Hepatocyte (in vitro differentiated cells): ENCODE data around the gene EME2.

Source experiments
- EZH2phosphoT487 ChIP-seq: fragments of 200-600 bp; sonication (generic); IDR thresholded peaks from one replicate; pipeline ENCODE4 v1.6.1; 2018; ENCODE audit warnings: antibody characterized with exemption, mild to moderate bottlenecking, low read depth, moderate library complexity; ENCODE audit not compliant: unreplicated experiment, severe bottlenecking
- TF ChIP-seq, protein P1 (sequence below): fragments of 200-600 bp; sonication (generic); IDR thresholded peaks from 2 replicates; pipeline ENCODE4 v1.5.1; 2016; ENCODE audit warnings: antibody characterized with exemption, mild to moderate bottlenecking; ENCODE audit not compliant: poor library complexity

GRCh38 chr16:1758923-1759322 is 13.7 kb upstream of the EME2 start:
- TF ChIP-seq, protein P1, sequence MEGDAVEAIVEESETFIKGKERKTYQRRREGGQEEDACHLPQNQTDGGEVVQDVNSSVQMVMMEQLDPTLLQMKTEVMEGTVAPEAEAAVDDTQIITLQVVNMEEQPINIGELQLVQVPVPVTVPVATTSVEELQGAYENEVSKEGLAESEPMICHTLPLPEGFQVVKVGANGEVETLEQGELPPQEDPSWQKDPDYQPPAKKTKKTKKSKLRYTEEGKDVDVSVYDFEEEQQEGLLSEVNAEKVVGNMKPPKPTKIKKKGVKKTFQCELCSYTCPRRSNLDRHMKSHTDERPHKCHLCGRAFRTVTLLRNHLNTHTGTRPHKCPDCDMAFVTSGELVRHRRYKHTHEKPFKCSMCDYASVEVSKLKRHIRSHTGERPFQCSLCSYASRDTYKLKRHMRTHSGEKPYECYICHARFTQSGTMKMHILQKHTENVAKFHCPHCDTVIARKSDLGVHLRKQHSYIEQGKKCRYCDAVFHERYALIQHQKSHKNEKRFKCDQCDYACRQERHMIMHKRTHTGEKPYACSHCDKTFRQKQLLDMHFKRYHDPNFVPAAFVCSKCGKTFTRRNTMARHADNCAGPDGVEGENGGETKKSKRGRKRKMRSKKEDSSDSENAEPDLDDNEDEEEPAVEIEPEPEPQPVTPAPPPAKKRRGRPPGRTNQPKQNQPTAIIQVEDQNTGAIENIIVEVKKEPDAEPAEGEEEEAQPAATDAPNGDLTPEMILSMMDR: no peak
- TF ChIP-seq EZH2phosphoT487: no peak
